Stimulated activated CD4-positive, alpha-beta T cell treated with anti-CD3 and anti-CD28 coated beads, Interleukin-2, amount 100 ng/mL, for 4 hours (primary cell): ENCODE data around the gene RHBG.

ENCODE experiments used
- DNase-seq: peaks from one replicate; pipeline ENCODE4 v3.0.0-alpha.2; 2020; ENCODE audit warnings: low read depth

The RHBG gene

GRCh38 chr1:156427957-156428356 lies 58.9 kb downstream of the RHBG start:
- no peak for DNase-seq

- DNase-seq = no peak
Measured at GRCh38 chr1:156428746-156429288, 59.8 kb downstream of the RHBG start.

- no peak for DNase-seq
Measured at GRCh38 chr1:156429313-156430060, 60.5 kb downstream of the RHBG start.

GRCh38 chr1:156430303-156430702 lies 61.3 kb downstream of the RHBG start:
- no peak for DNase-seq

- DNase-seq = no peak
Measured at GRCh38 chr1:156430866-156431265, 61.9 kb downstream of the RHBG start.

- DNase-seq = no peak
Measured at GRCh38 chr1:156431366-156431765, 62.4 kb downstream of the RHBG start.

GRCh38 chr1:156431769-156432668 lies 63.0 kb downstream of the RHBG start:
- no peak for DNase-seq

GRCh38 chr1:156432669-156433018 lies 63.6 kb downstream of the RHBG start:
- DNase-seq = no peak

GRCh38 chr1:156433032-156433431 lies 64.0 kb downstream of the RHBG start:
- DNase-seq = no peak

- DNase-seq = no peak
Measured at GRCh38 chr1:156433602-156434001, 64.6 kb downstream of the RHBG start.
